BLaER1 treated with 17β-estradiol and CSF1 and Interleukin-3, amounts not matched to agents 10 nM and 100 nM (cell line): Measurements from ENCODE around the gene PRDM1.

Source experiments
- H3K27ac ChIP-seq, 11 experiments: shearing (Covaris generic); formaldehyde crosslinking; 2 replicates each; pipeline ENCODE4 v1.8.1; 2022
- H3K27me3 ChIP-seq, 11 experiments: shearing (Covaris generic); formaldehyde crosslinking; 2 replicates each; pipeline ENCODE4 v1.8.1; 2022
- H3K36me3 ChIP-seq, 11 experiments: shearing (Covaris generic); formaldehyde crosslinking; 2 replicates each; pipeline ENCODE4 v1.8.1; 2022
- H3K4me1 ChIP-seq, 10 experiments: shearing (Covaris generic); formaldehyde crosslinking; 2 replicates each; pipeline ENCODE4 v1.8.1; 2022
- H3K4me2 ChIP-seq, 11 experiments: shearing (Covaris generic); formaldehyde crosslinking; 2 replicates each; pipeline ENCODE4 v1.8.1; 2022
- H3K4me3 ChIP-seq, 10 experiments: shearing (Covaris generic); formaldehyde crosslinking; 2 replicates each; pipeline ENCODE4 v1.8.1; 2022
- H3K9ac ChIP-seq, 11 experiments: shearing (Covaris generic); formaldehyde crosslinking; 2 replicates each; pipeline ENCODE4 v1.8.1; 2022
- H3K9me3 ChIP-seq, 11 experiments: shearing (Covaris generic); formaldehyde crosslinking; replicated peaks in 1 of 11; 2 replicates each; pipeline ENCODE4 v1.8.1; 2022
- H4K20me1 ChIP-seq, 11 experiments: shearing (Covaris generic); formaldehyde crosslinking; 2 replicates each; pipeline ENCODE4 v1.8.1; 2022
- Cebpa-rat ChIP-seq, 11 experiments: shearing (Covaris generic); IDR thresholded peaks; 2 replicates each; pipeline ENCODE4 v1.8.1; 2022

PRDM1 gene

GRCh38 chr6:106050538-106050937 is 35.6 kb upstream of the PRDM1 start:
- no peaks in the 10 kb centered on the region for H4K20me1 ChIP-seq
- H3K36me3 ChIP-seq, result no peaks in the 10 kb centered on the region
- H3K4me2 ChIP-seq, result no peak overlapping the region
- no peaks in the 10 kb centered on the region for H3K27me3 ChIP-seq
- no peak overlapping the region for H3K27ac ChIP-seq
- H3K9me3 ChIP-seq, result no peaks in the 10 kb centered on the region
- no peak overlapping the region for H3K9ac ChIP-seq
- peaks cover 0 to 6% (median 0%) of the 10 kb centered on the region in 10 experiments; a peak in 1 of 20 replicates for H3K4me1 ChIP-seq
- H3K4me3 ChIP-seq, result no peak overlapping the region
- no peak for TF ChIP-seq Cebpa-rat (IDR thresholded peaks at IDR 0.05)

GRCh38 chr6:106051226-106051625 is 34.9 kb upstream of the PRDM1 start:
- Histone ChIP-seq H3K27ac (no peak overlapping the region), H3K27me3 (no peaks in the 10 kb centered on the region), H3K4me1 (peaks cover 2 to 8% (median 3%) of the 10 kb centered on the region in 10 experiments; a peak in 12 of 20 replicates), H3K4me3 (no peak overlapping the region), H3K36me3 (no peaks in the 10 kb centered on the region), H3K9ac (no peak overlapping the region), H4K20me1 (no peaks in the 10 kb centered on the region), H3K4me2 (no peak overlapping the region), H3K9me3 (no peaks in the 10 kb centered on the region)
- TF ChIP-seq Cebpa-rat (IDR thresholded peaks at IDR 0.05), result no peak

- no peaks in the 10 kb centered on the region for H4K20me1 ChIP-seq
- H3K27ac ChIP-seq, result no peak overlapping the region
- H3K4me2 ChIP-seq, result no peak overlapping the region
- no peaks in the 10 kb centered on the region for H3K9me3 ChIP-seq
- no peak overlapping the region for H3K9ac ChIP-seq
- TF ChIP-seq Cebpa-rat (IDR thresholded peaks at IDR 0.05), result no peak
- H3K36me3 ChIP-seq, result no peaks in the 10 kb centered on the region
- no peak overlapping the region for H3K4me3 ChIP-seq
- peaks cover 8 to 11% (median 10%) of the 10 kb centered on the region in 10 experiments; a peak in 14 of 20 replicates for H3K4me1 ChIP-seq
- no peaks in the 10 kb centered on the region for H3K27me3 ChIP-seq
These were observed 32.5 kb upstream of the PRDM1 start for GRCh38 chr6:106053484-106054205.

- Histone ChIP-seq H3K9me3 (no peaks in the 10 kb centered on the region), H4K20me1 (no peaks in the 10 kb centered on the region), H3K4me1 (peaks cover 8 to 16% (median 10%) of the 10 kb centered on the region in 10 experiments; a peak in 14 of 20 replicates), H3K27ac (no peak overlapping the region), H3K4me2 (no peak overlapping the region), H3K27me3 (no peaks in the 10 kb centered on the region), H3K4me3 (no peak overlapping the region), H3K9ac (no peak overlapping the region), H3K36me3 (no peaks in the 10 kb centered on the region)
- TF ChIP-seq Cebpa-rat (IDR thresholded peaks at IDR 0.05), result no peak
These were observed 30.6 kb upstream of the PRDM1 start for GRCh38 chr6:106055489-106055888.

- no peaks in the 10 kb centered on the region for H4K20me1 ChIP-seq
- no peak overlapping the region for H3K9ac ChIP-seq
- H3K4me2 ChIP-seq, result peak overlapping the region; percentile 5 to 51 (median 23); a peak in 17 of 22 replicates
- H3K27me3 ChIP-seq, result no peaks in the 10 kb centered on the region
- peaks cover 8 to 21% (median 10%) of the 10 kb centered on the region in 10 experiments; a peak in 14 of 20 replicates for H3K4me1 ChIP-seq
- H3K27ac ChIP-seq, result no peak overlapping the region
- TF ChIP-seq Cebpa-rat (IDR thresholded peaks at IDR 0.05), result no peak
- H3K9me3 ChIP-seq, result no peaks in the 10 kb centered on the region
- no peak overlapping the region for H3K4me3 ChIP-seq
- H3K36me3 ChIP-seq, result no peaks in the 10 kb centered on the region
These were observed 29.9 kb upstream of the PRDM1 start for GRCh38 chr6:106056060-106056745.

- peaks cover 8 to 21% (median 10%) of the 10 kb centered on the region in 10 experiments; a peak in 14 of 20 replicates for H3K4me1 ChIP-seq
- peak overlapping the region in 10 of 11 experiments; percentile 5 to 51 (median 24); a peak in 13 of 22 replicates for H3K4me2 ChIP-seq
- no peak overlapping the region for H3K9ac ChIP-seq
- H3K9me3 ChIP-seq, result no peaks in the 10 kb centered on the region
- no peaks in the 10 kb centered on the region for H3K36me3 ChIP-seq
- no peaks in the 10 kb centered on the region for H3K27me3 ChIP-seq
- H3K4me3 ChIP-seq, result no peak overlapping the region
- TF ChIP-seq Cebpa-rat (IDR thresholded peaks at IDR 0.05), result no peak
- H3K27ac ChIP-seq, result no peak overlapping the region
- no peaks in the 10 kb centered on the region for H4K20me1 ChIP-seq
These were observed 29.3 kb upstream of the PRDM1 start for GRCh38 chr6:106056746-106057390.

GRCh38 chr6:106059331-106059730 is 26.8 kb upstream of the PRDM1 start:
- Histone ChIP-seq H3K9ac (no peak overlapping the region), H4K20me1 (no peaks in the 10 kb centered on the region), H3K9me3 (no peaks in the 10 kb centered on the region), H3K4me1 (peaks cover 8 to 27% (median 10%) of the 10 kb centered on the region in 10 experiments; a peak in 14 of 20 replicates), H3K27me3 (no peaks in the 10 kb centered on the region), H3K4me2 (no peak overlapping the region), H3K27ac (no peak overlapping the region), H3K36me3 (no peaks in the 10 kb centered on the region), H3K4me3 (no peak overlapping the region)
- TF ChIP-seq Cebpa-rat (IDR thresholded peaks at IDR 0.05), result no peak

- H3K4me3 ChIP-seq, result no peak overlapping the region
- no peaks in the 10 kb centered on the region for H4K20me1 ChIP-seq
- peaks cover 8 to 33% (median 10%) of the 10 kb centered on the region in 10 experiments; a peak in 14 of 20 replicates for H3K4me1 ChIP-seq
- TF ChIP-seq Cebpa-rat (IDR thresholded peaks at IDR 0.05), result no peak
- no peak overlapping the region for H3K27ac ChIP-seq
- H3K9me3 ChIP-seq, result no peaks in the 10 kb centered on the region
- H3K36me3 ChIP-seq, result no peaks in the 10 kb centered on the region
- H3K9ac ChIP-seq, result no peak overlapping the region
- H3K27me3 ChIP-seq, result no peaks in the 10 kb centered on the region
- H3K4me2 ChIP-seq, result peak overlapping the region in 2 of 11 experiments; percentile 46 to 64; a peak in 4 of 22 replicates
These were observed 26.0 kb upstream of the PRDM1 start for GRCh38 chr6:106060167-106060566.

- Histone ChIP-seq H3K27me3 (no peaks in the 10 kb centered on the region), H3K4me1 (peaks cover 0 to 22% (median 0%) of the 10 kb centered on the region in 10 experiments; a peak in 5 of 20 replicates), H3K36me3 (no peaks in the 10 kb centered on the region), H3K27ac (no peak overlapping the region), H4K20me1 (no peaks in the 10 kb centered on the region), H3K9ac (no peak overlapping the region), H3K4me2 (no peak overlapping the region), H3K4me3 (no peak overlapping the region), H3K9me3 (no peaks in the 10 kb centered on the region)
- TF ChIP-seq Cebpa-rat (IDR thresholded peaks at IDR 0.05), result no peak
These were observed 22.7 kb upstream of the PRDM1 start for GRCh38 chr6:106063448-106063850.
